Upper lobe of left lung (tissue), 4 donors: ENCODE data around the gene FAM229A.

Experiments
- CTCF ChIP-seq, 6 experiments: fragments of 450-650 bp in 4 of 6; fragments of 200-600 bp in 2 of 6; sonication (generic) in 2 of 6; IDR thresholded peaks; one replicate each; pipeline ENCODE4 v1.5.1; 2016 to 2019; ENCODE audit warnings: antibody characterized with exemption in 6 of 6
- POLR2A ChIP-seq, 4 donors: fragments of 450-650 bp; IDR thresholded peaks; one replicate each; pipeline ENCODE4 v1.5.1; 2016 to 2017; ENCODE audit warnings: antibody characterized with exemption in 4 of 4, mild to moderate bottlenecking in 2 of 4

- TF ChIP-seq CTCF (IDR thresholded peaks at IDR 0.05) (no peak), POLR2A (IDR thresholded peaks at IDR 0.05) (no peak)
Observed at GRCh38 chr1:32333251-32333963, 28.9 kb downstream of the FAM229A start.
